ENCODE data around the gene ANKRD52. TPM values are rescaled to one million over a fixed set of nuclear protein-coding genes. Genes with fewer than 3 reads are reported as not detected.
A peak's percentile ranks its signal among the peaks of the same experiment; 100 is the strongest.

ANKRD52 gene
- total RNA-seq, 4 donors from 2014 or later, result 14.6 to 42.4 (median 23.9) TPM

DNA sequence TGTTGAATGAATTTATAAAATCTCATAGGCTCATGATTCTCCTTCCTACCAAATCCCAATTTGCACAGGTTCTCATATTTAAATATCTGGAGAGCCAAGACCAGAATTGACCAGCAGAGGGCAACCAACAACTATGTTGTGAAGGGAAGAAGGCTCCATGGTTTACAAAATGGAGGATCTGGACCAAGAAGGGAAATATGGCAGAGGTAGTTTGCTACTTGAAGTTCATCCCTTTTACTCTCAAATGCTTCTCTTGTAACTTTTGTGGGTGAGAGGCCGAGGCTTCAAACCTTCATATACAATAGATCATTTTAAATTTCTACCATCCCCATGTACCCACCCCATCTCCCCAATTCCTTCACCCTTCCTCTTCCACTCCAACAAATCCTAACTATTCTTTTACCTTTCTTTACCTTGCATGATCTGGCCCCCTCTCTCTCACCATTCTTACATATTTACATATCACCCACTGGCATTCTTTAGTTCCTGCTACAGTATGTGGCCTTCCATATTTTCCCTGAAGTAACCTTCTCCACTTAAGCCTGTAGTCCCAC, 65.1 kb downstream of the ANKRD52 start:
- H3K4me1 ChIP-seq, result peaks cover 0 to 21% (median 5%) of the 10 kb centered on the region in 4 donors
- no peaks in the 10 kb centered on the region for H3K27me3 ChIP-seq
- no peaks in the 10 kb centered on the region for H3K9me3 ChIP-seq
- no peak overlapping the region for H3K4me3 ChIP-seq
- H3K36me3 ChIP-seq, result no peaks in the 10 kb centered on the region
- WGBS, 2 donors, result 30 to 53% methylated on average over 1 of the region's 1 CpG
- H3K27ac ChIP-seq, result no peak overlapping the region
- no peak for TF ChIP-seq POLR2A (IDR thresholded peaks at IDR 0.05)
- peak; percentile 62 to 89 (median 82) for TF ChIP-seq CTCF (IDR thresholded peaks at IDR 0.05)
- TF ChIP-seq EP300 (IDR thresholded peaks at IDR 0.05), result peak in 1 of 2 donors; percentile 44
- DNase-seq (ENCODE audit: low spot score in 2 of 2), result peak; percentile 68 to 97

DNA sequence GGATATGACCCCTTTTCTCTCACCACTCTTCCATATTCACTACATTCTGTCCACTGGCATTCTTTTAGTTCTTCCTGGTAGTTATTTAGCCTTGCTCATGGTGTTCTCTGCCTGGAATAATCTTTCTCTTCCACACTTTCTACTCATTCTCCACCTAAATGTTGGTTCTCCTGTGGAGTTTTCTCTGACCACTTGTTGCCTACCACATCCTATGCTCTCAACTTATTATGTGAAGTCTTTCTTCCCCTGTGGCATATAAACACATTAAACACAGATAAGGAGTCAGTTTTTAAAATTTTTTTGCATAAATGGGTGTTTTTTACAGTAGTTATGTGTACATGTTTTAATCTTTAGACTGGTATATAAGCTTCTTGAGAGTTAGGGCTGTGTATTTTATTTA, 65.6 kb downstream of the ANKRD52 start:
- Histone ChIP-seq H3K27ac (no peak overlapping the region), H3K9me3 (no peaks in the 10 kb centered on the region), H3K36me3 (no peaks in the 10 kb centered on the region), H3K4me3 (no peak overlapping the region), H3K27me3 (no peaks in the 10 kb centered on the region), H3K4me1 (peaks cover 0 to 26% (median 10%) of the 10 kb centered on the region in 4 donors)
- no peak for TF ChIP-seq EP300 (IDR thresholded peaks at IDR 0.05)
- TF ChIP-seq CTCF (IDR thresholded peaks at IDR 0.05), result no peak
- no peak for TF ChIP-seq POLR2A (IDR thresholded peaks at IDR 0.05)
- DNase-seq (ENCODE audit: low spot score in 2 of 2), result no peak

- WGBS, 2 donors, result 17 to 18% methylated on average over 9 of the region's 9 CpGs
- Histone ChIP-seq H3K36me3 (peaks cover 0 to 17% (median 0%) of the 10 kb centered on the region in 3 donors), H3K27me3 (no peaks in the 10 kb centered on the region), H3K9me3 (no peaks in the 10 kb centered on the region), H3K27ac (peak overlapping the region; percentile 91 to 95 (median 94)), H3K4me3 (peak overlapping the region; percentile 37 to 92 (median 89)), H3K4me1 (peaks cover 0 to 32% (median 16%) of the 10 kb centered on the region in 4 donors)
- DNase-seq (ENCODE audit: low spot score in 2 of 2), result no peak
- TF ChIP-seq EP300 (IDR thresholded peaks at IDR 0.05) (no peak), POLR2A (IDR thresholded peaks at IDR 0.05) (no peak), CTCF (IDR thresholded peaks at IDR 0.05) (no peak)
Observed at GRCh38 chr12:56190695-56191155, 67.5 kb downstream of the ANKRD52 start.

- no peaks in the 10 kb centered on the region for H3K27me3 ChIP-seq
- H3K27ac ChIP-seq, result peak overlapping the region; percentile 91 to 95 (median 94)
- 2% methylated on average over 42 of the region's 42 CpGs for WGBS, 2 donors
- H3K36me3 ChIP-seq, result peaks cover 0 to 23% (median under 1%) of the 10 kb centered on the region in 3 donors
- peak; percentile 69 to 89 for DNase-seq (ENCODE audit: low spot score in 2 of 2)
- no peaks in the 10 kb centered on the region for H3K9me3 ChIP-seq
- H3K4me3 ChIP-seq, result peak overlapping the region; percentile 37 to 92 (median 89)
- H3K4me1 ChIP-seq, result peaks cover 0 to 32% (median 16%) of the 10 kb centered on the region in 4 donors
- TF ChIP-seq EP300 (IDR thresholded peaks at IDR 0.05), result no peak
- no peak for TF ChIP-seq CTCF (IDR thresholded peaks at IDR 0.05)
- no peak for TF ChIP-seq POLR2A (IDR thresholded peaks at IDR 0.05)
Observed at GRCh38 chr12:56189918-56190694, 68.1 kb downstream of the ANKRD52 start.
